Esophagus squamous epithelium (tissue), 5 donors: ENCODE measurements around the gene HSH2D. TPM values are rescaled to one million over a fixed set of nuclear protein-coding genes. Genes with fewer than 3 reads are reported as not detected.
A peak's percentile ranks its signal among the peaks of the same experiment; 100 is the strongest.

ENCODE experiments used
- DNase-seq: peaks from one replicate; lab custom pipeline; 2025; lab: John Stamatoyannopoulos, UW
- H3K27ac ChIP-seq, 4 donors: fragments of 200-600 bp; sonication (generic); one replicate each; pipeline ENCODE4 v1.5.1; 2016 to 2019; ENCODE audit warnings: mild to moderate bottlenecking in 1 of 4
- H3K27me3 ChIP-seq, 4 donors: fragments of 200-600 bp; sonication (generic); 1 replicate in 3 of 4; 2 replicates in 1 of 4; pipeline versions ENCODE4 v1.5.1 to v1.6.0; 2017 to 2021; ENCODE audit warnings: antibody characterized with exemption in 1 of 4
- H3K36me3 ChIP-seq, 3 donors: fragments of 200-600 bp; sonication (generic); one replicate each; pipeline ENCODE4 v1.5.1; 2016 to 2019
- H3K4me1 ChIP-seq, 3 donors: fragments of 200-600 bp; sonication (generic); one replicate each; pipeline ENCODE4 v1.5.1; 2017 to 2019
- H3K4me3 ChIP-seq, 4 donors: fragments of 200-600 bp; sonication (generic); 1 replicate in 3 of 4; 2 replicates in 1 of 4; pipeline ENCODE4 v1.5.1; 2016 to 2019; ENCODE audit warnings: mild to moderate bottlenecking in 2 of 4, moderate library complexity in 1 of 4
- H3K9me3 ChIP-seq, 3 donors: fragments of 200-600 bp; sonication (generic); one replicate each; pipeline ENCODE4 v1.5.1; 2016 to 2019
- CTCF ChIP-seq, 6 experiments: fragments of 450-650 bp in 4 of 6; fragments of 200-600 bp in 2 of 6; sonication (generic) in 2 of 6; IDR thresholded peaks; one replicate each; pipeline ENCODE4 v1.5.1; 2016 to 2019; ENCODE audit warnings: antibody characterized with exemption in 6 of 6, mild to moderate bottlenecking in 4 of 6, moderate library complexity in 4 of 6
- POLR2A ChIP-seq, 4 donors: fragments of 450-650 bp; IDR thresholded peaks; one replicate each; pipeline ENCODE4 v1.6.1; 2017; ENCODE audit warnings: antibody characterized with exemption in 4 of 4, mild to moderate bottlenecking in 4 of 4, moderate library complexity in 3 of 4
- WGBS, 2 donors: methylation state at CpG; one replicate each; pipeline ENCODE4 v1.1.5; 2018; 5-methylcytosine and 5-hydroxymethylcytosine counted together
- intact Hi-C: fragments of 100-400 bp; cut with DNase I; formaldehyde crosslinking; loops from one replicate; pipeline ENCODE4 v1.15.0; 2022
- total RNA-seq, 4 donors: library from RNA; depleted of rRNA; stranded (reverse); fragments of >200 nt; gene quantifications; one replicate each; pipeline ENCODE4 v1.1.0, GENCODE V29; 2016
- donor health status: DM: yes; HTN: yes; CAD: no.

The HSH2D gene
- total RNA-seq, 4 donors from 2014 or later = 0.31 to 1.1 (median 0.41) TPM; not detected in 1

- WGBS, 2 donors = 62 to 85% methylated on average over 3 of the region's 3 CpGs
- H3K27ac ChIP-seq = no peak overlapping the region
- peaks cover 19 to 52% (median 33%) of the 10 kb centered on the region in 3 donors for H3K4me1 ChIP-seq
- no peaks in the 10 kb centered on the region for H3K9me3 ChIP-seq
- H3K36me3 ChIP-seq = peaks cover 0 to 39% (median 8%) of the 10 kb centered on the region in 3 donors
- H3K27me3 ChIP-seq = no peaks in the 10 kb centered on the region
- no peak for TF ChIP-seq POLR2A (IDR thresholded peaks at IDR 0.05)
- TF ChIP-seq CTCF (IDR thresholded peaks at IDR 0.05) = no peak
- no peak for DNase-seq
- no peak overlapping the region for H3K4me3 ChIP-seq
- intact Hi-C loops = loop anchor here (10.0 kb wide), 1 partner anchor 49 kb away; no protein-coding TSS in a partner anchor
Observed at GRCh38 chr19:16113727-16114126, 29.8 kb upstream of the HSH2D start.

- H3K36me3 ChIP-seq = peaks cover 0 to 57% (median 23%) of the 10 kb centered on the region in 3 donors
- TF ChIP-seq POLR2A (IDR thresholded peaks at IDR 0.05) (peak in 1 of 4 donors; percentile 19), CTCF (IDR thresholded peaks at IDR 0.05) (no peak)
- intact Hi-C loops = loop anchor here (10.0 kb wide), 1 partner anchor 51 kb away; no protein-coding TSS in a partner anchor
- no peak for DNase-seq
- no peaks in the 10 kb centered on the region for H3K9me3 ChIP-seq
- no peak overlapping the region for H3K4me3 ChIP-seq
- peak overlapping the region in 2 of 4 donors; percentile 17 to 34 for H3K27ac ChIP-seq
- H3K27me3 ChIP-seq = no peaks in the 10 kb centered on the region
- peaks cover 19 to 60% (median 33%) of the 10 kb centered on the region in 3 donors for H3K4me1 ChIP-seq
- 57 to 69% methylated on average over 5 to 8 of the region's 9 CpGs for WGBS, 2 donors
Observed at GRCh38 chr19:16115301-16116039, 28.0 kb upstream of the HSH2D start.

GRCh38 chr19:16116067-16116466 is 27.4 kb upstream of the HSH2D start:
- H3K4me1 ChIP-seq = peaks cover 13 to 60% (median 28%) of the 10 kb centered on the region in 3 donors
- H3K9me3 ChIP-seq = no peaks in the 10 kb centered on the region
- peaks cover 2 to 62% (median 24%) of the 10 kb centered on the region in 3 donors for H3K36me3 ChIP-seq
- no peak overlapping the region for H3K4me3 ChIP-seq
- TF ChIP-seq CTCF (IDR thresholded peaks at IDR 0.05) (no peak), POLR2A (IDR thresholded peaks at IDR 0.05) (no peak)
- peak overlapping the region in 1 of 4 donors; percentile 34 for H3K27ac ChIP-seq
- intact Hi-C loops = loop anchor here (10.0 kb wide), 1 partner anchor 51 kb away; no protein-coding TSS in a partner anchor
- DNase-seq = no peak
- WGBS, 2 donors = 68 to 76% methylated on average over 4 of the region's 4 CpGs
- no peaks in the 10 kb centered on the region for H3K27me3 ChIP-seq

- WGBS, 2 donors = 79 to 82% methylated on average over 9 to 11 of the region's 11 CpGs
- no peaks in the 10 kb centered on the region for H3K9me3 ChIP-seq
Observed at GRCh38 chr19:16117594-16118033, 25.9 kb upstream of the HSH2D start.

More at GRCh38 chr19:16117594-16118033, 25.9 kb upstream of the HSH2D start:
- DNase-seq = no peak
- Histone ChIP-seq H3K4me3 (no peak overlapping the region), H3K4me1 (peaks cover 9 to 67% (median 29%) of the 10 kb centered on the region in 3 donors), H3K27ac (peak overlapping the region in 2 of 4 donors; percentile 55 to 72), H3K27me3 (no peaks in the 10 kb centered on the region), H3K36me3 (peaks cover 18 to 77% (median 31%) of the 10 kb centered on the region in 3 donors)
- no peak for TF ChIP-seq POLR2A (IDR thresholded peaks at IDR 0.05)
- no peak for TF ChIP-seq CTCF (IDR thresholded peaks at IDR 0.05)
- intact Hi-C loops = loop anchor here (10.0 kb wide), 1 partner anchor 53 kb away; no protein-coding TSS in a partner anchor
